22Rv1 (cell line): ENCODE measurements around the gene CREG1.

Experiments used
- CTCF ChIP-seq: fragments of 450-650 bp; IDR thresholded peaks from 2 replicates; pipeline ENCODE4 v1.5.1; 2017; ENCODE audit warnings: mild to moderate bottlenecking
- ZFX ChIP-seq: fragments of 450-650 bp; IDR thresholded peaks from 2 replicates; pipeline ENCODE4 v1.6.1; 2017; ENCODE audit warnings: antibody characterized with exemption, borderline replicate concordance

DNA sequence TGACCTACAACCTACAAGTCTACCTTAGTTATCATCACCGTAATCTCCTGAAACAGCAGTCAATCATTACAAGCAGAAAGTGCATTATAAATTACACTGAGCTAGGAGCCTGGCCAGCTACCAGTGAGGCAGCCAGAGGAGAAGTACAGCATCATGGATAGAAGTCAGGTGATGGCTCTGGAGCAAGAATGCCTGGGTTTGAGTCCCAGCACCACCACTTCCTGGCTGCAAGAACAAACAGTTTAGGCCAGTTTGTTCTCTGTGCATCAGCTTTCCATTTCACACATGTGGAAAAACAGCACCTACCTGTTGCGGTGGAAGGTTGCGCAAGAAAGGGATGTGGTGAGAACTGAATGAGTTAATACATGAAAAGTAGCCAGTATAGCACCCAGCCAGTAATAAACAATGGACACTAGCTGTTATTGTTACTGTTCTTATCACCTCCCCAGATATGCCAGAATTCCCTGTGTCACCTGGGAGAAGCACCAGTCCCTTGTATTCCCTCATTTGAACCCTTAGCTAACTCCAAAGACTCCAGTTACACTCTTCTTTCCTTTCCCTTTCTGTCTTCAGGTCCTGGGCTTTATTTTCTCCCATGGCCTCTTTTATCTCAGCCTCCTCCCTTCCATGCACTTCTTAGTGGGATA, 9.0 kb downstream of the CREG1 start:
- TF ChIP-seq CTCF, result no peak
- no peak for TF ChIP-seq ZFX
